Endothelial cell of umbilical vein (primary cell): ENCODE data around the gene TCF15.

Experiments
- CTCF ChIP-seq, 2 donors: IDR thresholded peaks; 1 replicate in 1 of 2; 2 replicates in 1 of 2; pipeline ENCODE4 v1.5.1; 2011; ENCODE audit warnings: low read length in 2 of 2, mild to moderate bottlenecking in 2 of 2, moderate library complexity in 2 of 2, control low read depth in 1 of 2, inconsistent platforms in 1 of 2, low read depth in 1 of 2; ENCODE audit not compliant: insufficient read depth in 1 of 2; ENCODE audit errors: extremely low read depth in 1 of 2
- EZH2 ChIP-seq: IDR thresholded peaks from 2 replicates; pipeline ENCODE4 v1.6.1; 2012; ENCODE audit warnings: borderline replicate concordance, low read depth, mild to moderate bottlenecking, moderate library complexity, low read length, inconsistent platforms; ENCODE audit not compliant: severe bottlenecking
- GATA2 ChIP-seq: IDR thresholded peaks from 2 replicates; pipeline ENCODE4 v1.7.0; 2011; ENCODE audit warnings: low read depth, mild to moderate bottlenecking, moderate library complexity, mixed read lengths, low read length; ENCODE audit not compliant: insufficient read length, insufficient read depth
- MAX ChIP-seq: IDR thresholded peaks from 2 replicates; pipeline ENCODE4 v1.6.1; 2011; ENCODE audit not compliant: insufficient read depth, insufficient read length
- MYC ChIP-seq: IDR thresholded peaks from one replicate; pipeline ENCODE4 v1.6.1; 2011; ENCODE audit warnings: mild to moderate bottlenecking, low read depth, low read length
- POLR2A ChIP-seq: IDR thresholded peaks from 2 replicates; pipeline ENCODE4 v1.6.1; 2012; ENCODE audit warnings: low read depth, mild to moderate bottlenecking, control low read depth, low read length
- POLR2AphosphoS5 ChIP-seq: IDR thresholded peaks from 2 replicates; pipeline ENCODE4 v1.6.1; 2012; ENCODE audit warnings: low read depth, mild to moderate bottlenecking, control low read depth, low read length, moderate library complexity; ENCODE audit not compliant: insufficient read depth

- TF ChIP-seq CTCF (IDR thresholded peaks at IDR 0.05; ENCODE audit: extremely low read depth in 1 of 2, insufficient read depth in 1 of 2, low read depth in 1 of 2, low read length in 2 of 2) (peak in 1 of 2 donors; percentile 6), EZH2 (no peak), POLR2AphosphoS5 (no peak), MAX (no peak), POLR2A (no peak), GATA2 (no peak), MYC (no peak)
These were observed 14.5 kb downstream of the TCF15 start for GRCh38 chr20:595330-596308.
